Duodenal mucosa (tissue), 2 donors: ENCODE data around the gene SP140L.

Experiments used
- H3K27ac ChIP-seq: one replicate; pipeline ENCODE4 v1.7.0; 2013; ENCODE audit warnings: low read depth, low read length
- H3K27me3 ChIP-seq, 2 donors: one replicate each; pipeline ENCODE4 v1.7.0; 2013; ENCODE audit warnings: low read length in 2 of 2, control low read depth in 1 of 2; ENCODE audit not compliant: insufficient read depth in 2 of 2, control insufficient read depth in 1 of 2
- H3K36me3 ChIP-seq, 2 donors: one replicate each; pipeline ENCODE4 v1.7.0; 2013; ENCODE audit warnings: low read length in 2 of 2, control low read depth in 1 of 2; ENCODE audit not compliant: insufficient read depth in 2 of 2, control insufficient read depth in 1 of 2
- H3K4me1 ChIP-seq, 2 donors: one replicate each; pipeline ENCODE4 v1.7.0; 2013; ENCODE audit warnings: low read length in 2 of 2, control low read depth in 1 of 2; ENCODE audit not compliant: insufficient read depth in 2 of 2, control insufficient read depth in 1 of 2
- H3K4me3 ChIP-seq, 2 donors: one replicate each; pipeline ENCODE4 v1.7.0; 2013; ENCODE audit warnings: low read length in 2 of 2, low read depth in 1 of 2
- H3K9ac ChIP-seq, 2 donors: one replicate each; pipeline ENCODE4 v1.7.0; 2013; ENCODE audit warnings: low read length in 2 of 2, low read depth in 1 of 2
- H3K9me3 ChIP-seq, 2 donors: one replicate each; pipeline ENCODE4 v1.7.0; 2013; ENCODE audit warnings: low read length in 2 of 2, control low read depth in 1 of 2; ENCODE audit not compliant: control insufficient read depth in 1 of 2

The SP140L gene

DNA sequence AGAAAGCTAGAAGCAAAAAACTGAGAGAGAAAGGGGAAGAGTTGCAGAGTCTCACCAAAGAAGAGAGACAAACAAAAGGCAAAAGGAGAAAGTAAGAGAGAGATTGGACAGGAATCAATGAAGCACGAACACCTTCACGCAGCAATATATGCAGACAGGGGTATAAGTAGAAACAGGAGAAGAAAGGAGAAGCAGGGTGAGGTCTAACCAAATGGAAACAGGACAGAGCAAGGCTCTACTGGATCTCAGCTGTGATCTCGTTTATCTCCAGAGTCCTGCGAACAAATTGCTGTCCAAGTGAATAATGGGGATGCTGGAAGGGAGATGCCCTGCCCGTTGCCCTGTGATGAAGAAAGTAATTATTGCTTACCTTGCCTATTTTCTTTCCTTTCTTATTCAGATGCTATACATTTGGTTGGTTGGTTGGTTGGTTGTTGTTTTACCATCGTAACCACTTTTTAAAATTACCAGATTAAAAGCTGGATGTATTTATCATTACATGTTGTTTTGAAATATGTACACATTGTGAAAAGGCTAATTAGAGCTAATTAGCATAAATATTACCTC is 123.0 kb downstream of the SP140L start:
- peaks cover 0 to 4% of the 10 kb centered on the region in 2 donors for H3K4me1 ChIP-seq
- no peak overlapping the region for H3K27ac ChIP-seq
- no peak overlapping the region for H3K4me3 ChIP-seq
- no peaks in the 10 kb centered on the region for H3K27me3 ChIP-seq
- H3K9ac ChIP-seq: no peak overlapping the region
- H3K9me3 ChIP-seq: no peaks in the 10 kb centered on the region
- peaks cover 30 to 64% of the 10 kb centered on the region in 2 donors for H3K36me3 ChIP-seq

DNA sequence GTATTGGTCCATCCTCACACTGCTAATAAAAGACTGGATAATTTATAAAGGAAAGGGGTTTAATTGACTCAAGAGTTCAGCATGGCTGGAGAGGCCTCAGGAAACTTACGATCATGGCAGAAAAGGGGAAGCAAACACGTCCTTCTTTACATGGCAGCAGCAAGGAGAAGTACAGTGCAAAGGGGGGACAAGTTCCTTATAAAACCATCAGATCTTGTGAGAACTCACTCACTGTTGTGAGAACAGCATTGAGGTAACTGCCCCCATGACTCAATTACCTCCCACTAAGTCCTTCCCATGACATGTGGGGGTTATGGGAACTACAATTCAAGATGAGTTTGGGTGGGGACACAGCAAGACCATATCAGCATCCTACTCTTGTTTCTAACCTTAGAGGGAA is 126.0 kb downstream of the SP140L start:
- Histone ChIP-seq H3K36me3 (peaks cover 33 to 61% of the 10 kb centered on the region in 2 donors), H3K27me3 (no peaks in the 10 kb centered on the region), H3K9me3 (no peaks in the 10 kb centered on the region)

More for the DNA sequence above, 126.0 kb downstream of the SP140L start:
- Histone ChIP-seq H3K9ac (no peak overlapping the region), H3K4me3 (no peak overlapping the region), H3K4me1 (peaks cover 5% of the 10 kb centered on the region in 2 donors), H3K27ac (no peak overlapping the region)
